DMS53 treated with DMSO at 0.1 percent for 48 hours (cell line): Measurements from ENCODE around the gene C2CD4A.
"Not testable (repeated sequence)": the region's sequence is repeated elsewhere in the genome, so short reads cannot be mapped to it uniquely, and the experiment has no call there.

Experiments
- DNase-seq: peaks from one replicate; lab custom pipeline; 2025; ENCODE audit not compliant: unreplicated experiment; lab: John Stamatoyannopoulos, UW

The C2CD4A gene, protein sequence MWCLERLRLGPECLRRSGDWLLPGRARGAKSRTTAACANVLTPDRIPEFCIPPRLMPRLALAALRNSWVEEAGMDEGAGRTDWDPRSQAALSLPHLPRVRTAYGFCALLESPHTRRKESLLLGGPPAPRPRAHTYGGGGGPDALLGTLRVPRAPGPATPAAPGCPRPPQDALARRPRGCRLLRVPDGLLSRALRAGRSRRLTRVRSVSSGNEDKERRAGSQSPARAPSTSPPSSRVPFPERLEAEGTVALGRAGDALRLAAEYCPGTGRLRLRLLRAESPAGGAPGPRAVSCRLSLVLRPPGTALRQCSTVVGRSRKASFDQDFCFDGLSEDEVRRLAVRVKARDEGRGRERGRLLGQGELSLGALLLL

DNA sequence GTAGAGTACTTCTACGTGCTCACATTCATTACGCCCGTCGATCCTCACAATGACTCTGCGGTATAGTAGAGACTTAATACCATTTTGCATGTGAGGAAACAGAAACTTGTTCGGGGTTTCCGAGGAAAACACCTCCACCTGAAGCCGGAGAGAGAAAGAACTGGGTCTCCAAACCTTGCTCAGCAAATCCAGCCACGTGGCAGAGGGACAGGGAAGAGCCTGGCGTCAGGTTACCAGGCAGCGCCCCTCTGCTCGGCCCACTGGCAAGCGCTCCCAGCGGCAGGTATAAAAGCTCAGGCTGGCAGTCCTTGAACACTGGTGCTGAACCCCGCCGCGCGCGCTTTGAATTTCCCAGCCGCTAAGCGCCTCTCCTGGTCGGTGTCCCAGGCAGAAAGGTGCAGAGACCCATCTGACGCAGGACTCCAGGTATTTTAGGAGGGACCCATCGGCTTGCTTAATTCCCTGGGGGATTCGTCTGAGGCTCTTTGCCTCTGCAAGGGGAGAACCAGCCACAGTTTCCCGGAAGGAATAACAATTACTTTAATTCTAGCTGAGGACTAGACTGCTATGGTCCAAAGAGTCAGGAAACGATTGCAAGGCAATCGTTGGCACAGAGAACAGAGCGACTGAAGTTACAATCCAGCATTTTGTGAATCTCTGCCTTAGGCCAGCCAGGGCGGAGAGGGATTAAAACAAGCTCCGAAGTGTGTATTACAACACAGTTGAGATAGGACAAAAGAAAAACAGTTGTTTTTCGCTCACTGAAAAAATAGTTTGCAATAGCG, at the start of gene C2CD4A:
Gene C2CD4A (plus strand): TSS at position 315 of the 785 bp plus-strand sequence. CDS start 637 bp downstream, outside the sequence.
- peak; percentile 76 for DNase-seq

DNA sequence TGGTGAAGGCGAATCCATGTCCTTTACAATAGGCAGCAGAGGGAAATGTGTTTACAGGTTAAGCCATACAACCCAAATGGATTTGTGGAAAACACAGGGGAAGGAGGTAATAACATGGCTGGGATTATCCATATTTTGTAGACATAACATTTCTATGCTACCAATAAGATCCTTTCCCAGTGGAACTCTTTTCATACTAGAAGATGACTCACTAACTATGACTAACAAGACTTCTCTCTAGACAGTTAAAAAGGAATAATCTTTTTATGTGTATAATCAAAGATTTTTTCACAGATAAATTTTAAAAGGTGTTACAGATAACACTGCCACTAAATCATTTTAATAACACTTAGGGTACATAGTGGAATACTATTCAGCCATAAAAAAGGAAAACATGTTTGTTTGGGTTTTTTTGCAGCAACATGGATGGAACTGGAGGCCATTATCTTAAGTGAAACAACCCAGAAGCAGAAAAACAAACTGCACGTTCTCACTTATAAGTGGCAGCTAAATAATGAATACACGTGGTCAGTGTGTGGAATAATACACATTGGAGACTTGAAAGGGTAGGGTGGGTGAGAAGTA, 46.1 kb upstream of the C2CD4A start:
- DNase-seq: no peak

DNA sequence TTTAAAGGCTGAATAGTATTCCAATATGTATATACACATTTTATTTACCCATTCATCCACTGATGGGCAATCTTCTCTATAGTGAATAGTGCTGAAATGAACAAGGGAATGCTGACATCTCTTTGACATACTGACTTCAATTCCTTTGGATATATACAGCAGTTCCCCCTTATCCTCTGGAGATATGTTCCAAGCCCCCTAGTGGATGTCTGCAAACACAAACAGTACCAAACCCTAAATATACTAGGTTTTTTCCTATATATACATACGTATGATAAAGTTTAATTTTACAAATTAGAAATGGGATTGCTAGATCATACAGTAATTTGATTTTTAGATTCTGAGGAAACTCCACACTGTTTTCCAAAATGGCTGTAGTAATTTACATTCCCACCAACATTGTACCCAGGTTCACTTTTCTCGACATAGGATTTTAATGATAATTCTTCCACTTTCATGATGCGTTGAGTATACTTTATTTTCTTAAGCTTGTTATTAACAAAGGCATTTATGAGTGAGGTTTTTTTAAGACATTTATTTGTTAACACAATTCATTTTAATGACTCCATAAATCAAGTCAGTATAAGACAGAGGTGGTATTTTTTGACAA, 44.7 kb upstream of the C2CD4A start:
- DNase-seq: no peak

DNA sequence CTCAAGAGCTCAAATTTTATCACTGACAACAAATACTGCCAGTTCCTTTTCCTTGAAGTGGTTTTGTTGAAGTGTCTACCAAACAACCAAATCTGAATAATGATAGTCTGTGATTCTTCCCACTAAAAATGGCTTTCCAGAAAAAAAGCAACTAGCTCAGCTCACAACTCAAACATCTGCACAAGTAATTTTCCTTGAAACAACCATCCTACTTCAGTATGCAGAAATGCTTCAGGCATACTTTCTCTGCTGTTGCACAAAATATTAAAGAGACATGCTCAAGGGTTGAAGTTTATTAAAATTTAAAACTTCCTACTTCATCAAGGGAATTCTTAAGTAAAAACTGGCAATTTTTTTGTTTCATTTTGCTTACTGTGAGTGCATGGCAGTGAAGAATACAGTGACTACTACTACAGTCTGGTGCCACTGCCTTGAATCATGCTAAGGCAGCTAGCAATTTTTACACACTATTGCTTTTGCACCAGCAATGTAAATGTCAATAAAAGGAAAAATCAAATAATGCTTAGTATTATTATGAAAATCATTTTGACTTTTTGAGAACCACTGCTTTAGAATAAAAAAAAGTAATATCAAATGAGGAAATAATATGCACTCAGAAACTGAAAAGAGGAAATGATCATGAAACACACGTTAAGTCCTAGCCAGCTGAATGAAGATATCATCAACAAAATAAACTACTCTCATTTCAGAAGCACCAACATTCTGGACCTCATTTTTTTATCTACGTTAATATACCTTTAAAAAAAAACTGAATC, 40.1 kb upstream of the C2CD4A start:
- no peak for DNase-seq

DNA sequence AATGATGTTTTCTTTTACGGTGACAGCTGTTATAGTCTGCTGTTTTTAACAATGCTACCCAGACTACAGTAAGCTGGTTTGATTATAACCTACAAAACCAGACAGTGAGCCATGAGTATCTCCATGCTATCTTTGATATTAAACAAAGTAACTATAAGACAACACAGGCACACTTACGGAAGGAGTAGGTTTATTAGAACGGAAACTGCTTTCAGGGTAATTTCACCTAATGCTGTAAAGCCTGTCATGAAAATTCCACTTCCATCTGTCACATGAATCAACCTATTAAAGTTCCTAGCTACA, 39.6 kb upstream of the C2CD4A start:
- DNase-seq: no peak

DNA sequence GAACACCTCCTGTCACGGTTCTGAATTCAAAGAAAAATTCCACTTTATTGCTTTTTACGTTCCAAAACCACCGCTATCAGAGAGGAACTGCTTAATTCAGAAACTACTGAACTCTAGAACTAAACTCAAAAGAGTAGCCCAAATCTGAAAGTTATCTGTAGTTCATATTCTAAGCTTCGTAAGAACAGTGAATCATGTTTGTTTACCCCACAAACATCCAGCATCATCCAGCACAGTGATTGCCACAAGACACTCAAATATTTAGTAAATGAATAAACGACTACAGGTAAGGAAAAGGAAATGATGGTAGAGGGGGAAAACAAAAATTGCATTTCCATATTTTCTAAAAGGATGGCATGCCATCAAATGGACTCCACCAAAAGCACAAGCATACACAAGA, 38.9 kb upstream of the C2CD4A start:
- no peak for DNase-seq

DNA sequence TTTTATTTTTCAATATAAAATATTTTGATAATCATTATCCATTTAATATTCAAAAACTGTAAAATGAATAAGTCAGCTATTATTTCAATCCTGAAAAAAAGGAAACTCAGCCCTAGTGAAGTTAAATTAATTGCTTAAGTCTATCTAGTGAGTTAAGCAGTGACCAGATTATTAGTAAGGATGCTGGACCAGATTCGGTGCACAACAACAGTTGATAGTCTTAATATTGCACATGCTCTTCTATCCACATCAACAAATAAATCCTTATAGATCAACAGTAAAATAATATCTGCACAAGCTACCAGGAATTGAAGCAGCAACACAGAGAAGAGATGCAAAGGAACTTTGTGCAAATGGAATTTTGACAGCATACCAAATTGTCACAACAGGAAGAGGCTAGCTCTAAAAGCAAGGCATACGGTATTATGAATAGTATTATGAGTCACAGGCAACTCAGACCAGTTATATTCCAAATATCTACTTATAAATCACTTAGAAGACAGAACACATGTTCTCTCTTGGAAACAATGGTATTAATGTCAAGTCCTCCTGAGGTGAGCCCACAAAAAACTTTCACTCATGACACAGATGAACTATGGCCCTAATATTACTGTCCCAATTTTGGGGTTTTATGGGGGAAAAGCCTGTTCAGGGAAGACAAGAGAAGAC, 31.4 kb upstream of the C2CD4A start:
- DNase-seq: no peak

DNA sequence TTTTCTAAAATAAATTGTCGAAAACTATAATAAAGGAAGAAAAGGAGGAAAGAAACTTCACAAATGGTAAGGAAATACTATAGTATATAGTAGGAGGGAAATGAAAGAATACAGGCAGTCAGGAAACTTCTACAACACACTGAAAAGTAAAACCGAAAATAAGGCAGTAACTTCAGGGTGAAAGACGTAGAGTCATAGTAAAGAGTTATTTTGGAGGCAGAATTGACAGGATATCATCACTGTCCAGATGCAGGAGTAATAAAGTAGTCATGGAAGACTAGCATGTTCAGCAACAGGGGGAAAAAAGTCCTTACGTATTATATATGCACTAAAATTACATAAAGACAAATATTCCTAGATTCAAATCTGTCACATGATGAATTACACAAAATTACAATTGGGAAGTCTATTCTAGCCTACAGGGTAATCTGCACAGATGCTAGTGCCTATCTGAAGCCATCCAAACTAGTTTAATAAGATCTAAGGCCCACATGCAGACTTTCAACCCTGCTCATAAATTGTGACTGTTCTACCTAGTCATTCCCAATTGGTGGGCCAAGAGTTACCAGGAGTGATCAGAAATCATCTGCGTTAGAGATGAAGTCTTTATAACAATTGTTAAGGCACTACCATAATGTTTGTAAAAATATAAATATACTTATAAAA, 20.6 kb upstream of the C2CD4A start:
- no peak for DNase-seq

DNA sequence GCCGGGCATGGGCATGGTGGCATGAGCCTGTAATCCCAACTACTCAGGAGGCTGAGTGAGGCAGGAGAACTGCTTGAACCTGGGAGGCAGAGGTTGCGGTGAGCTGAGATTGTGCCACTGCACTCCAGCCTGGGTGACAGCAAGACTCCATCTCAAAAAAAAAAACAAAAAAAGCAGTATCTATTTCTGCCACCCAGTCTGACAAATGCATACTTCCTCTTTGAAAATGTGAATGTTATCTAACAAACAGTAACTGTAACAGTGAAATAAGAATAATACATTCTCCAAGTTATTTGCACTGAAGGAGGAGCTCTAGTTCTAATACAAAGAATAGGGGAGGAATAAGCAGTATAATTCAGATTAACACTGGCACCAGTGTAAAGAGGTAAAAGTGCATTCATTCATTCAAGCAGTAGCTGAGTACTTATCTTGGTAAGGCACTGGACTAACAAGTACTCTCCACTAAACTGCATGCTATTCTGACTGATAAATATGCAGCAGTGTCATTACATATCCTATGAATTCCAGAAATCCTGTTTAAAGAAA, 19.4 kb upstream of the C2CD4A start:
- DNase-seq: no peak

DNA sequence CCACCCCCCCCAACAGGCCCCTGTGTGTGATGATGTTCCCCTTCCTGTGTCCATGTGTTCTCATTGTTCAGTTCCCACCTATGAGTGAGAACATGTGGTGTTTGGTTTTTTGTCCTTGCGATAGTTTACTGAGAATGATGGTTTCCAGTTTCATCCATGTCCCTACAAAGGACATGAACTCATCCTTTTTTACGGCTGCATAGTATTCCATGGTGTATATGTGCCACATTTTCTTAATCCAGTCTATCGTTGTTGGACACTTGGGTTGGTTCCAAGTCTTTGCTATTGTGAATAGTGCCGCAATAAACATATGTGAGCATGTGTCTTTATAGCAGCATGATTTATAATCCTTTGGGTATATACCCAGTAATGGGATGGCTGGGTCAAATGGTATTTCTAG, 18.5 kb upstream of the C2CD4A start:
- not testable (repeated sequence) for DNase-seq

DNA sequence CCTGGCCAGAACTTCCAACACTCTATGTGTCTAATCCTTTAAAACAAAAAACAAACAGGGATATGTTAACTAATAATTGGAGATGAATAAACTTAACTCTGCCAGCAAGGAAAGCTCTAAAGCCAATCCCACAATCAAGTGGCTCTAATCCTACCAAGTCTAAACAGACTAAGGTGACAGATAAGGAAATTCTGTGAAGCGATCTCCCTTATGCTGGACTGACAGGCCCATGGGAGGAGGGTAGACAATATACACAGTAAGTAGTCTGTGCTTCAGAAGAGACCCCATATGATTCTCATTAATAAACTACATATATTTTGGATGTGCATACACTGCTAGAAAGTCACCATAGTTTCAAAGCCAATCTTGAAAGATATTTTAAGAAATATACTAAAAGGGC, 16.7 kb upstream of the C2CD4A start:
- no peak for DNase-seq

DNA sequence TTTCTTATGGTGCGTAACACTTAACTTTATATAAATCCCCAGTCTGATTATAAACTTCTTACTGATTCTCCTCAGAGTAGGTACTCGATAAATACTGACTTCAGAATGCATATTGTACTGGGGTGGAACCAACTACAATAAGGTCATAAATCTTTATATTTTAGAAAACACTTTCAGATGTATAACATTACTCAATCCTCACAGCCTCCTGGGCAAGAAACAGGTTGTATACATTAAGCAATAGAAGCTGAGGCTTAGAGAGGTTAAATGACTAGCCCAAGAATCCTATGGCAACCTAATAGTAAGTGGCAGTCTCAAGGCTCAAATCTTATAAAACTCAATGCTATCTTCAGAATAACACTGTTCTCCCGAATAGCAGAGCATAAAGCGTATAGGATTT, 15.6 kb upstream of the C2CD4A start:
- no peak for DNase-seq

DNA sequence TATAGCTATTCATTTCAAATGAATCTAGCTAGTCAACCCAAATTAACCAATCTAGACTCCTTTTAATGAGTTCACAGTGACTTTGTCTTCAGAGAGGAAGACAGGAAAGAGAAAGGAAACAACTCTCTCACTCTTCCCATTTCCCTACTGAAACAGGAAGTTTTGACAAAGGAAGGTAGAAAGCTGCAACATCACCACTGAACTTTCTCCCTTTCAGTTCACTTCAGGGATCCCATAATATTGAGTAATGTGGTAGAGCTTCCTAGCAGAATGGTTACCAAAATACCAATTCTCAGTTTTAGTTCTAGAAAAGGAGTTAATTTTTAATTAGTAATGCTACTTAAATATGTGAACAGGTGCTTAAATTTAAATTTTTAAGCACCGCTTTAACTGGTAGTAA, 14.1 kb upstream of the C2CD4A start:
- DNase-seq: no peak

DNA sequence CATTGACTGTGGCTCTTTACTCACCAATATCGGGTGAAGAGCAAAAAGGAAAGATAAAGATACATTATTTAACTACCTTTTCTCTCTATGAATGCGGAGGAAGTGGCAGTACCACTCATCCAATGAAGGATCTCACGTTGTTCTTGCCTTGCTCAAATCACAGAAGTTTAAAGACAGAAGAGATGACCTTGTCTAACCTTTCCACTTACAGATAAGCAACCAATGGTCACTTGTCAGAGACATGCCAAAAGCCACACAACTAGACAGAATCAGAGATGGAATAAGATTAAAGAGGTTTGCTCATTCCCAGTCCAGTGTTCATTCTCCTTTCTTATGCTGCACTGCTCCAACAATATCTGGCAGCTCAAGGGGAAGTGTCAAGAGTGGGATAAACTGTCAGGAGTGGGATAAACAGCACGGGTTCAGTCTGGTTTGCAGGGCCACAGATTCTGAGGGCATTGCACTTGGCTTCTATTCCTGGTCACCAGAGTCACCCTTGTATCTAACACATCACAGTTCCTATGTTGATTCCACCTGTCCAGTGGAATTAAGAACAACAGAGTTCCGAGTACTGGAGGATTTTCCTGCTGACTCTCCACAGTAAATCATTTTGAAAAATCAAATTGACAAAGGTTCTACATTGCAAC, 13.2 kb upstream of the C2CD4A start:
- no peak for DNase-seq

DNA sequence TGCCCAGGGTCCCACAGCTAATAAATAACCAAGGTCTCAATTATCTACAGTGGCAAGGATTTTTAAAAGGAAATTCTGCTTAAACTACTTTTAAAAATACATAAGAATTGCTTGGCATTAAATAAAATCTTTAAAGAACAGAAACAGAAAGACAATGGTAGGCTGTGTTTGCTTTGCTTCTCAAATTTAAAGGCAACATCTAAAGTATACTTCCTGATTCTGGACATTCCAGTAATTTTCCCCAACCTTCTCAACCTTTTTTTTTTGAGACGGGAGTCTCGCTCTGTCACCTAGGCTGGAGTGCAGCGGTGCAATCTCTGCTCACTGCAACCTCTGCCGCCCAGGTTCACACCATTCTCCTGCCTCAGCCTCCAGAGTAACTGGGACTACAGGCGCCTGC, 11.8 kb upstream of the C2CD4A start:
- no peak for DNase-seq

DNA sequence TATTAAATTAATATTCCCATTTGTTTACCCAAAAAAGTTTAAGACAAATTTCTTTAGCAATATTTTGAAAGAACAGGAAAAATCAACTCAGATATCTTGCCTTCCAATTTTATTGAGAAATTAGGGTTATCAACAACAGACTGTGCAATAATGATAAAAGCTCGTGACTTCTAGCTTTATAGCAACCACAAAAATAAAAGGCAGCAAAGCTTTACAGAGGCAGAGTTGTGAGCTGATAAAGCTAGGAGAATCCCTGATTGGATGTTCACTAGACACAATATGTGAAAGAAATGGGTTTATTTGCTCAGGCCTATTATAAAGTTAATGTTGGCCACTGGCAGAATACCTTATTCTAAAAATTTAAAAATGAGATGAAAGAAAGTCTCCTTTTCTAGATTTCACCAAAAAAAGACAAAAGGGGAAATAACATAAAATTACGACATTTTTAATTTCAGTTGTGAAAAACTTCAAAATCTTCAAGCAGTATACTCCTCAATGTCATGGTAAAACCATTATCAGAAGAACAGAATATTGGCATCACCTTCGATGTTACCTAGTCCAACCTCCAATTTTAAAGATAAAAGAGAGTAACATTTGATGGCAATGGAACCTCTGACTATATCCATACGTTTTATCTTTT, 9.3 kb upstream of the C2CD4A start:
- no peak for DNase-seq

DNA sequence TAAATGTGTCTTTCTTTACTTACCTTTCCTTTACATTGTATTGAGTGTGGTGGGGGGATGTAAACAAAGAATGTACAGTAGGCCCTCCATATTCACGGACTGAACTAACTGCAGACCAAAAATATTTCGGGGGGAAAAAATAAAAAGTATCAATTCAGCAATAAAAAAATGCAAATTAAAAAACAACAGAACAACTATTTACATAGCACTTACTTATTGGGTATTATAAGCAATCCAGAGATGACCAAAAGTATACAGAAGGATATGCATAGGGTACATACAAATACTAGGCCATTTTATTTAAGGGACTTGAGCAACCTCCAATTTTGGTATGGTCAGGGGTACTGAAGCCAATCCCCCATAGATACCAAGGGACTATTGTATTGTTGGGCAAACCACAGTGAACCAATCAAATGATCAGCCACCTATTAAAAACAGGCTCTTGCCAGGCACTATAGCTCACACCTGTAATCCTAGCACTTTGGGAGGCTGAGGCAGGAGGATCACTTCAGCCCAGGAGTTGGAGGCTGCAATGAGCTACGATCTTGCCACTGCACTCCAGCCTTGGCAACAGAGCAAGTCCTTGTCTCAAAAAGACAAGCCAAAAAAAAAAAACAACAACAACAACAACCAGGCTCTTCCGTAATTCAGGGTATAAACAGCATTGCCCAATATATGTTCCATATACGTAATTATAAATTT, 8.3 kb upstream of the C2CD4A start:
- no peak for DNase-seq
